SKM-1 treated with dmso at 0.1 percent for 144 hours (cell line): ENCODE data around the gene CHMP6.
"Not testable (repeated sequence)": the region's sequence is repeated elsewhere in the genome, so short reads cannot be mapped to it uniquely, and the experiment has no call there.

Source experiments
- DNase-seq: peaks from one replicate; lab custom pipeline; 2025; ENCODE audit not compliant: unreplicated experiment; lab: John Stamatoyannopoulos, UW

The CHMP6 gene

GRCh38 chr17:81029859-81030258 lies 38.2 kb downstream of the CHMP6 start:
- DNase-seq, result no peak

GRCh38 chr17:81030312-81030711 lies 38.7 kb downstream of the CHMP6 start:
- DNase-seq, result not testable (repeated sequence)

GRCh38 chr17:81030741-81031565 lies 39.3 kb downstream of the CHMP6 start:
- DNase-seq, result no peak

- no peak for DNase-seq
These were observed 40.2 kb downstream of the CHMP6 start for GRCh38 chr17:81031566-81032550.

GRCh38 chr17:81032641-81033480 lies 41.2 kb downstream of the CHMP6 start:
- peak; percentile 53 for DNase-seq

- DNase-seq, result peak; percentile 44
These were observed 42.0 kb downstream of the CHMP6 start for GRCh38 chr17:81033535-81034167.

GRCh38 chr17:81034168-81034777 lies 42.6 kb downstream of the CHMP6 start:
- DNase-seq, result no peak

- peak; percentile 88 for DNase-seq
These were observed 43.3 kb downstream of the CHMP6 start, which contains the start of gene BAIAP2 for GRCh38 chr17:81034779-81035520. Gene BAIAP2, plus strand, starts transcription at chr17:81035151. Its CDS starts 104 bp downstream, at chr17:81035255.

- no peak for DNase-seq
These were observed 44.0 kb downstream of the CHMP6 start for GRCh38 chr17:81035521-81036196.

GRCh38 chr17:81036197-81036941 lies 44.7 kb downstream of the CHMP6 start:
- DNase-seq, result no peak

- no peak for DNase-seq
These were observed 45.6 kb downstream of the CHMP6 start for GRCh38 chr17:81037026-81037797.

- no peak for DNase-seq
These were observed 46.4 kb downstream of the CHMP6 start for GRCh38 chr17:81037798-81038733.

- DNase-seq, result no peak
These were observed 47.5 kb downstream of the CHMP6 start for GRCh38 chr17:81039096-81039495.

- DNase-seq, result no peak
These were observed 48.5 kb downstream of the CHMP6 start for GRCh38 chr17:81039854-81040758.

GRCh38 chr17:81040791-81041337 lies 49.2 kb downstream of the CHMP6 start:
- peak; percentile 14 for DNase-seq
